Stimulated activated CD8-positive, alpha-beta memory T cell treated with anti-CD3 and anti-CD28 coated beads, Interleukin-12 subunit alpha, Interleukin-12 subunit beta, amount 100 ng/mL, for 24 hours (primary cell): ENCODE measurements around the gene HIVEP2.

Source experiments
- DNase-seq: peaks from one replicate; pipeline ENCODE4 v3.0.0-alpha.2; 2020; ENCODE audit errors: extremely low read depth

The HIVEP2 gene

GRCh38 chr6:142892254-142893021 lies 52.5 kb downstream of the HIVEP2 start:
- DNase-seq: no peak

- DNase-seq: no peak
Measured at GRCh38 chr6:142891454-142891853, 53.5 kb downstream of the HIVEP2 start.

DNA sequence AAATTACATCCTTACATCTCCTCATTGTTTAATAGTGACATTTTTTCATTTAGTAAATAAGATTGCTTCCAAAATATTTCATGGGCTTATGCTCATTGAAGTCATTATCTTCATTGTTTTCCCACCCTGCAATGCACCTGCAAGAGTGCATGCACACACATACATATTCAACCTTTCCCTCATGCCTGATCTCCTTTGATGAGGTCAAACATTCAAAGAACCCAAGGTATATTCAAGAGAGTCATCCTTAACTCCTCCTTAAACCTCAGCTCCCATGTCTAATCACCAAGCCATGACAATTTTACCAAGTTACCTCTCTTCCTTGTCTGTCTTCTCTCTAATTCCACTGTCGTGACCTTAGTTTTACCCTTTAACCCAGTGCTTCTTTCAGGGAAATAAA lies 56.5 kb downstream of the HIVEP2 start:
- no peak for DNase-seq

DNA sequence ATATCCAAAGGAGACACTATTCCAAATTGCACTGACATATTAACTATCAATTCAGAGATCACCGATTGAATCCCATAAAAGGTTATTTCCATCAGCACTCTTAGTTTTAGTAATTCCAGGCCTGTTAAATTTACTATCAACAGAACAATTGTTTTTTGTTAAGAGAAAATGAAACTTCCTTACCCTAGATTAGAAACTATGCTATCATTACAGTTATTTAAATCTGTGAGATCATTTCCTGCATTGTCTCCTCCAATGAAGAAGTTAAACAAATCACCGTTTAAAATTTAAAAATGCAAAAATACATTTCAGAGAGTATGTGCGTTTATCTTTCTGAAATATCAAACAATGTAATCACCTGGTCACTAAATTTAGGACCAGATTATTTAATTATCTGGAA lies 57.5 kb downstream of the HIVEP2 start:
- DNase-seq: no peak

DNA sequence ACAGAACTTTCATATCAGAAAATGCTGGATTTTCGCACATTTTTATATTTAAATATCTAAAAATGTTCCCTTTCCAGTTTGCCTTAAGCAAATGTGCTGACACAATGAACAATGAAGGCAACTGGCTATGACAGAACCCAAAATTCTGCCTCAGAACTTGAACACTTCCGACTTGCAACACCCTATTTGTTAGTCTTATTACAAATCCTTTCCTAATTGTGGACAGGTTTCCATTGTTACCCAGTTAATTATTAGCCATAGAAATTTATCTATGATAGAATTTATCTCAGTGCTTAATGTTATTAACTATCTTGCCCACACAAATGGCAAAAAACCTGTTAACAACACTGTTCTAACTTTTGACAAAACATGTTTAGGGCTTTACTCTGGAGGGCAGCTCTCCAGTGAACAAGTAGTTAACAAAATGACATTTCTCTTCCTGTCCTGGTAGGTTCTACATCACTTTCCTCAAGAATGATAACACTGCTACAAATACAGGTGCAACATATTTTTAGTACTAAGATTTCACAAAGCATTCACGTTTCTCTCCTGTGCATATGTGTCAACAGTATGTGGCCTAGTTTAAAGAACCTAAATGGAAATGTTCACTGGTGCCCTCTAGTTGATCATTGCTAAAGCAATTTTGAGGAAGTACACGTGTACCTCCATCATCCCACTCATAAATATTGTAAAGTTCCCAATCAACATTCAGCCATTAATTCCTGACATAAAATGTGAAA lies 58.4 kb downstream of the HIVEP2 start:
- DNase-seq: no peak

GRCh38 chr6:142885182-142885867 lies 59.7 kb downstream of the HIVEP2 start:
- no peak for DNase-seq

GRCh38 chr6:142884214-142885035 lies 60.6 kb downstream of the HIVEP2 start:
- DNase-seq: no peak

- no peak for DNase-seq
Measured at GRCh38 chr6:142883011-142883410, 62.0 kb downstream of the HIVEP2 start.

DNA sequence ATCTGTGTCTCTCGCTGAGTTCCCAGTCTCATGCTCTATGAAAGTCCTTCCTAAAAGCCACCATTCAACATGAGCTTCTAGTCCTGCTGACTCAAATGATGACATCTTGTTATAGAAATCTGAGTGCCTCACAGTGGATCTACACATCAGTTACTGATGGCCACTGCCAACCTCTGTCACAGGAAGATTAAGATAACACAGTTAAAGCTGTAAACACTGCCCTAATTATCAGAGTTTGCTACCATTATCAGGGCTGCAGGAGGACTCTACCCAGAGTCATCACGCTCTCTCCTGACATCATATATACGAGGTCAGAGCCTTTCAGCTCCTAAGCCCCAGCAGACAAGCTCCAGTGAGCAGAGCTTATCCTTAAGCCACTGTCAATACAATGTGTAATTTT lies 63.2 kb downstream of the HIVEP2 start:
- no peak for DNase-seq

DNA sequence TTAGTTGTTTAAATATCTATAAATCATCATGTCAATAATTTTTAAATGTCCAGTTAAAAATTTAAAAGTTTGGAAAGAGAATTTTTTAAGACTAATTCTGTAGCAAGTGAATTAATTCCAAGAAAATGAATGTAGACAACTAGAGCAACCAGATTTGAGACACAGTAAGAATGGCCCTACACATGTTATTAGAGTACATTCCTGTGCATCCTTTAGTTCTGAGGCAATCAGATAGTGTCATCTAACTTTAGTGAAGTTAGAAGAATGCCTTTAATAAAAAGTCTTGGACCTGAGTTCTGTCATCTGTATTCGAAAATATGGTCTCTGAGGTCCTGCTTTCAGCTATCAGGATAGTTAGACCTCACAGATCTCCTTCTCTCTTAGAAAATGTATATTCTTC lies 63.7 kb downstream of the HIVEP2 start:
- no peak for DNase-seq

GRCh38 chr6:142880201-142880600 lies 64.8 kb downstream of the HIVEP2 start:
- no peak for DNase-seq

DNA sequence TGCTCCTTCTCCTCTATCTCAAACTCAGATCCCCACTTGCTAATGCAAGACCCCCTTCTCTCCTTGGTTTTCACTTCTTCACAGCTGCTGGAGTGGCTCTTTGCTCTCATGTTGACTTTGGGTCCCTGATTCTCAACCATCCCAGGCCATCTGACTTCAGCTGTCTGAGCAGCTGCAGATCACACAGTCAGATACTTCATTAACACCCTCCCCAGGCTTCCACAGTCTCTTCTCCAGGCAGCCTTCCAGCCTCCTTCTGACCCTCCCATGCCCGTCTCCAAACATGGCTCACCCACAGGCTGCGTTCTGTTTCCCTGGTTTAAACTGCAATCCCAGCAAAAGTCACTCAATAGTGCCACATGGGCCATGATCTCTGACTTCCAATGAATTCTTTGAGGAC lies 65.4 kb downstream of the HIVEP2 start:
- DNase-seq: no peak

DNA sequence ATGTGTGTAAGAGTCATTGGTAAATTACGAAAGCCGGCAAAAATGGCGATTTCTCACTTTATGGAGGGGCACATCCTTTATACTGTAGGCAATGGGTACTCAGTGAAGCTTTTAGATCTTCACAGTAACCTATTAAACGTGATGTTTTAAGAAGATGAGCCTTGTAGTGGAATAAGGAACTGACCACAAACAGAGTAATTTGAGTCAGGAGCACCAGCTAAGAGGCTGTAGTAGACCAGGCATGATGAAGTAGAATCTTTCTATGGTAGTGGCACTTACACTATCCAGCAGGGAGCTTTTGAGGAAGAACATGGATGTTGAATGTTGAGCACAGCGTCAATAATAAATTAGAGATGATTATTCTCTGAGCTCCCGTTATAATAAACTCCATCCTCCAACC lies 65.9 kb downstream of the HIVEP2 start:
- DNase-seq: no peak

DNA sequence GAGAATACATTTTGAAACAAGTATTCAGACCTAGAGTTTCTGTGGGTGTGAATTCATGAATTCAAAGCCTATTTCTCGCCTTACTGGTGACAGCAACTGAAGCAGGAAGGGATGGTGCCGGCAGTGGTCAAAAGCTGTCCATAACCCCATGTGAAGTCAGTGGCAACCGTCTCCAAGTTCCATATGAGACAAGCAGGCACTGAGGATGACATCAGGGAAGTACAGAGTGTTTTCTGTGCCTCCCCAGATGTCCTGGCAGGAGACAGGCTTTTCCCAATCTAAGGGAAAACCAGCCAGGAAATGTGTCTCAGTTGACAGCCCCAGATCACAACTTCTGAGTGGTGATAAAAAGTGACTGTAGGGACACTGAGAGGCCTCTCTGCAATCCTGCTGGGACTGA lies 66.6 kb downstream of the HIVEP2 start:
- no peak for DNase-seq

- DNase-seq: no peak
Measured at GRCh38 chr6:142874676-142875075, 70.3 kb downstream of the HIVEP2 start.

- no peak for DNase-seq
Measured at GRCh38 chr6:142872376-142872775, 72.6 kb downstream of the HIVEP2 start.

DNA sequence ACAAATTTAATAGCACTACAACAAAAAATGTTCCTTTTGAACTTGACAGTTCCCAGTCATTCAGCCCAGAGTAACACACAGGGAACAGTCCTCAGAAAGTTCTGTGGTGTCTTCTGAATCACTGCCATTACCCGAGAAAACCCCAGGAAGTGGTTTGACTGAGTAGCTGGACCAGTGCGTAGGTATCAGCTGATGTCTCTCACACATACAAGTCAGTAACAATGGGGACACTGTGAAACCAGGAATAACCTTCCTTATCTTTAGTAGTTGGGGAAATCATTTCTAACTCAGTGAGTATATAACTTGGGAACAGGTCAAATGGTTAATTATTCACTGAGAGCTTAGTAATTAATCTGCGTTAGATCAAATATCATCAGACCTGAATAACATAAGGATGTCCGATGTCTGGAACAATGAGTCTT lies 73.1 kb downstream of the HIVEP2 start:
- no peak for DNase-seq

GRCh38 chr6:142870787-142871415 lies 74.1 kb downstream of the HIVEP2 start:
- DNase-seq: no peak

DNA sequence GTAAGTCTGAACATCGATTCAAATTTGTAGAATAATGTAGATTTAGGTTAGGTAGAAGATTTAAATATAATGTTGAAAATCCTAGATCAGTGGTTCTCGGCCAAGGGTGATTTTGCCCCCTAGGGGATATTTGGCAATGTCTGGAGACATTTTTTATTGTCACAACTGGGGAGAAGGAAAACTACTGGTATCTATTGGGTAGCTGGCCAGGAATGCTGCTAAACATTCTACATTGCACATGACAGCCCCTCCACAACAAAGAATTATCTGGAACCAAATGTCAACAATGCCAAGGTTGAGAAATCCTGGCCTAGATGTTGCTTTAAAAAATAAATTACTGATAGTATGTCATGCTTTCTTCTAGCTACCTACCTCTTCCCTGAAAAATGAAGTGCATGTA lies 76.1 kb downstream of the HIVEP2 start:
- DNase-seq: no peak

GRCh38 chr6:142867988-142868812 lies 76.8 kb downstream of the HIVEP2 start:
- no peak for DNase-seq
